ENCODE measurements around the gene SSU72. TPM values are rescaled to one million over a fixed set of nuclear protein-coding genes. Genes with fewer than 3 reads are reported as not detected.

SSU72 gene
- polyA plus RNA-seq, 1 donor from 2014 or later = 56.2 TPM

DNA sequence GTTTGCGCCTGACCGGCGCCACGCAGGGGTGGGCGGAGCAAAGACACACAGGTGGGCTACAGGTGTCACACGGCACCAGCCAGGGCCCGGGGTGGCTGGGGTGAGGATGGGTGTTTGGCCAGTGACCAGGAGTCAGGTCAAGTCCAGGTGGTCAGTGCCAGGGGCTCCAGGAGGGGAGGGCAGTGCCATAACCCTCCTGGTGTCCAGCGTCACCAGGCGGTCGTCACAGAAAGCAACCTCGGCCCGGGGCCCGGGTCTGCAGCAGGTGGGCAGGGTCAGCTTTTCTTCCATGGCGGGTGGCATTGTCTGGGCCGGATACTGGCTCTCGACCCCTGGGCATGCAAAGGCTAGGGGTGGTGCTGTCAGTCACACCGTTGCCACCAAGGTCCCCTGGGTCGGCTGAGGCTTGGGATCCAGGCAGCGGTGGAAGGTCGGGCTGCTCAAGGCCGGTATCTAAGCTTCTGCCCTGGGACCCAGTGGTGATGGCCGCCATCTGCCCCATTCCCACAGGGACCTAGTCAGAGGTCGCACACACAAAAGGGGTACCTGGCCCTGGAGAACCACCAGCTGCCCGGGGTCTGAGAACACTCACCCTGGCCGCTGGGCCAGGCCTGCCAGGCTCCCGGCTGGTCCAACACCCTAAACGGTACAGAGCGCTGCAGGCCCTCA, 23.5 kb upstream of the SSU72 start:
- Histone ChIP-seq H3K9ac (ENCODE audit: low read length) (peak overlapping the region; percentile 23), H3K9me2 (ENCODE audit: insufficient read depth, low read length) (no peaks in the 10 kb centered on the region), H3K79me2 (replicated peaks; ENCODE audit: insufficient read depth, low read length) (no peaks in the 10 kb centered on the region), H3K36me3 (ENCODE audit: insufficient read depth, low read length) (no peaks in the 10 kb centered on the region), H2AFZ (ENCODE audit: low read depth, low read length) (no peak overlapping the region), H3K4me3 (ENCODE audit: low read length) (peak overlapping the region; percentile 65), H4K20me1 (ENCODE audit: insufficient read depth) (no peaks in the 10 kb centered on the region), H3K27me3 (ENCODE audit: insufficient read depth, low read depth, low read length) (peaks cover 12% of the 10 kb centered on the region), H3K4me2 (ENCODE audit: low read length) (peak overlapping the region; percentile 19), H3K9me3 (ENCODE audit: low read length) (no peaks in the 10 kb centered on the region), H3K27ac (ENCODE audit: low read length) (no peak overlapping the region), H3F3A (ENCODE audit: insufficient read depth, low read length, poor library complexity, severe bottlenecking) (no peaks in the 10 kb centered on the region)
- TF ChIP-seq EP300 (conservative IDR thresholded peaks at IDR 0.05; ENCODE audit: poor library complexity, severe bottlenecking) (no peak), TAF1 (IDR thresholded peaks at IDR 0.05; ENCODE audit: low read depth) (no peak), POLR2AphosphoS5 (IDR thresholded peaks at IDR 0.05) (no peak), EZH2 (IDR thresholded peaks at IDR 0.05; ENCODE audit: borderline replicate concordance, insufficient read depth, low read length, poor library complexity, severe bottlenecking) (no peak), SMC3 (conservative IDR thresholded peaks at IDR 0.05; ENCODE audit: poor library complexity) (no peak), MXI1 (conservative IDR thresholded peaks at IDR 0.05; ENCODE audit: poor library complexity, severe bottlenecking) (no peak), RAD21 (conservative IDR thresholded peaks at IDR 0.05) (no peak)
- TF ChIP-seq, protein P1, sequence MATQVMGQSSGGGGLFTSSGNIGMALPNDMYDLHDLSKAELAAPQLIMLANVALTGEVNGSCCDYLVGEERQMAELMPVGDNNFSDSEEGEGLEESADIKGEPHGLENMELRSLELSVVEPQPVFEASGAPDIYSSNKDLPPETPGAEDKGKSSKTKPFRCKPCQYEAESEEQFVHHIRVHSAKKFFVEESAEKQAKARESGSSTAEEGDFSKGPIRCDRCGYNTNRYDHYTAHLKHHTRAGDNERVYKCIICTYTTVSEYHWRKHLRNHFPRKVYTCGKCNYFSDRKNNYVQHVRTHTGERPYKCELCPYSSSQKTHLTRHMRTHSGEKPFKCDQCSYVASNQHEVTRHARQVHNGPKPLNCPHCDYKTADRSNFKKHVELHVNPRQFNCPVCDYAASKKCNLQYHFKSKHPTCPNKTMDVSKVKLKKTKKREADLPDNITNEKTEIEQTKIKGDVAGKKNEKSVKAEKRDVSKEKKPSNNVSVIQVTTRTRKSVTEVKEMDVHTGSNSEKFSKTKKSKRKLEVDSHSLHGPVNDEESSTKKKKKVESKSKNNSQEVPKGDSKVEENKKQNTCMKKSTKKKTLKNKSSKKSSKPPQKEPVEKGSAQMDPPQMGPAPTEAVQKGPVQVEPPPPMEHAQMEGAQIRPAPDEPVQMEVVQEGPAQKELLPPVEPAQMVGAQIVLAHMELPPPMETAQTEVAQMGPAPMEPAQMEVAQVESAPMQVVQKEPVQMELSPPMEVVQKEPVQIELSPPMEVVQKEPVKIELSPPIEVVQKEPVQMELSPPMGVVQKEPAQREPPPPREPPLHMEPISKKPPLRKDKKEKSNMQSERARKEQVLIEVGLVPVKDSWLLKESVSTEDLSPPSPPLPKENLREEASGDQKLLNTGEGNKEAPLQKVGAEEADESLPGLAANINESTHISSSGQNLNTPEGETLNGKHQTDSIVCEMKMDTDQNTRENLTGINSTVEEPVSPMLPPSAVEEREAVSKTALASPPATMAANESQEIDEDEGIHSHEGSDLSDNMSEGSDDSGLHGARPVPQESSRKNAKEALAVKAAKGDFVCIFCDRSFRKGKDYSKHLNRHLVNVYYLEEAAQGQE (IDR thresholded peaks at IDR 0.05; ENCODE audit: borderline replicate concordance) = no peak
- TF ChIP-seq, protein P2, sequence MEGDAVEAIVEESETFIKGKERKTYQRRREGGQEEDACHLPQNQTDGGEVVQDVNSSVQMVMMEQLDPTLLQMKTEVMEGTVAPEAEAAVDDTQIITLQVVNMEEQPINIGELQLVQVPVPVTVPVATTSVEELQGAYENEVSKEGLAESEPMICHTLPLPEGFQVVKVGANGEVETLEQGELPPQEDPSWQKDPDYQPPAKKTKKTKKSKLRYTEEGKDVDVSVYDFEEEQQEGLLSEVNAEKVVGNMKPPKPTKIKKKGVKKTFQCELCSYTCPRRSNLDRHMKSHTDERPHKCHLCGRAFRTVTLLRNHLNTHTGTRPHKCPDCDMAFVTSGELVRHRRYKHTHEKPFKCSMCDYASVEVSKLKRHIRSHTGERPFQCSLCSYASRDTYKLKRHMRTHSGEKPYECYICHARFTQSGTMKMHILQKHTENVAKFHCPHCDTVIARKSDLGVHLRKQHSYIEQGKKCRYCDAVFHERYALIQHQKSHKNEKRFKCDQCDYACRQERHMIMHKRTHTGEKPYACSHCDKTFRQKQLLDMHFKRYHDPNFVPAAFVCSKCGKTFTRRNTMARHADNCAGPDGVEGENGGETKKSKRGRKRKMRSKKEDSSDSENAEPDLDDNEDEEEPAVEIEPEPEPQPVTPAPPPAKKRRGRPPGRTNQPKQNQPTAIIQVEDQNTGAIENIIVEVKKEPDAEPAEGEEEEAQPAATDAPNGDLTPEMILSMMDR (IDR thresholded peaks at IDR 0.05; ENCODE audit: poor library complexity, severe bottlenecking) = no peak

DNA sequence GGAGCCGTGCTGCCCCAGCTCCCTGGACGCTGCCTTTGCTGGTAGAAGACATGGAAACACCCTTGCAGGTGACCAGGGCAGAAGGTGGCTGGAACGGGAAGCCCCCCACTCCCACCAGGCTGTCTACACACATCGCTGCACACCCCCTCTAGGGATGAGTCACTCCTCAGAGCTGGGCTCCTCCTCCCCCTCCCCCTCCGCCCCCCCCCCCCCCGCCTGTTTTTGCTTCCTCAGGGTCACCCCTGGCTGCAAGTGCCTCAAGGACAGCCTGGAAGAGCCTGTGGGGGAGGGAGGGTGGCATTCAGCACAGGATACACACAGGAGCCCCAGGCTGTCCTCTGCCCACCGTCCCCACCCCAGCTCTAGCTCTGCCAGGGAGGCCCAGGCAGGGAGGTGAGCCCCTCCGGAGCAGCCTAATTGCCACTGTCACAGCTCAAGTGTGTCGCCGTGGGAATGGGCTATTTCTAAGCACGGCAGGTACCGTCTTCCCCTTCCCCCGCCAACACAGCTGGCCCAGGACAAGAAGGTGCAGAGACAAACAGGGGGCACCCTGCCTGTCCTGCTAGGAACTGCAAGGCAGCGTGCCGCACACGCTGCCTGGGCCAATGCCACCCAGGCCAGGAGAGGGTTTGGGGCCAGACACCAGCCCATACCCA, 22.7 kb upstream of the SSU72 start:
- no peaks in the 10 kb centered on the region for H3K9me3 ChIP-seq (ENCODE audit: low read length)
- peak overlapping the region; percentile 19 for H3K4me2 ChIP-seq (ENCODE audit: low read length)
- H3K36me3 ChIP-seq (ENCODE audit: insufficient read depth, low read length) = no peaks in the 10 kb centered on the region
- no peak for TF ChIP-seq MXI1 (conservative IDR thresholded peaks at IDR 0.05; ENCODE audit: poor library complexity, severe bottlenecking)
- TF ChIP-seq, protein P2 (IDR thresholded peaks at IDR 0.05; ENCODE audit: poor library complexity, severe bottlenecking) = peak; percentile 42
- no peak for TF ChIP-seq EP300 (conservative IDR thresholded peaks at IDR 0.05; ENCODE audit: poor library complexity, severe bottlenecking)
- peak; percentile 22 for TF ChIP-seq SMC3 (conservative IDR thresholded peaks at IDR 0.05; ENCODE audit: poor library complexity)
- H3K9ac ChIP-seq (ENCODE audit: low read length) = peak overlapping the region; percentile 23
- H4K20me1 ChIP-seq (ENCODE audit: insufficient read depth) = no peaks in the 10 kb centered on the region
- H3K79me2 ChIP-seq (replicated peaks; ENCODE audit: insufficient read depth, low read length) = no peaks in the 10 kb centered on the region
- peaks cover 12% of the 10 kb centered on the region for H3K27me3 ChIP-seq (ENCODE audit: insufficient read depth, low read depth, low read length)
- H3K9me2 ChIP-seq (ENCODE audit: insufficient read depth, low read length) = no peaks in the 10 kb centered on the region
- no peaks in the 10 kb centered on the region for H3F3A ChIP-seq (ENCODE audit: insufficient read depth, low read length, poor library complexity, severe bottlenecking)
- H3K27ac ChIP-seq (ENCODE audit: low read length) = no peak overlapping the region
- no peak overlapping the region for H2AFZ ChIP-seq (ENCODE audit: low read depth, low read length)
- H3K4me3 ChIP-seq (ENCODE audit: low read length) = peak overlapping the region; percentile 50

Measured in neural cell (in vitro differentiated cells).